Left ventricle myocardium superior (tissue), 1 donor: ENCODE results near the gene GPR143. TPM values are rescaled to one million over a fixed set of nuclear protein-coding genes. Genes with fewer than 3 reads are reported as not detected.
"Not testable (repeated sequence)": the region's sequence is repeated elsewhere in the genome, so short reads cannot be mapped to it uniquely, and the experiment has no call there.

Source experiments
- ATAC-seq: fragments of 200-7000 bp; cut with Tn5 transposase; one replicate; pipeline ENCODE4 v1.9.1; 2020; ENCODE audit warnings: mild to moderate bottlenecking, moderate library complexity
- DNase-seq: peaks from one replicate; pipeline ENCODE4 v3.0.0-alpha.2; 2020
- intact Hi-C: fragments of 100-400 bp; cut with micrococcal nuclease; formaldehyde crosslinking; loops from one replicate; pipeline ENCODE4 v1.11.0; 2022
- long read RNA-seq: library from polyadenylated mRNA; unstranded; transcript quantifications from one replicate; pipeline ENCODE4 v2.0.0, GENCODE V29; 2021
- total RNA-seq: library from RNA; stranded (reverse); fragmentation: NEBNext Ultra II Directional; extraction: Animal tissue kit (Norgen Biotek cat#: 25700); gene quantifications from one replicate; pipeline ENCODE4 v1.2.1, GENCODE V29; 2021
- donor health status: DM: no; HTN: yes; CAD: no; lungs with severe emphysema.

The GPR143 gene
- not detected for total RNA-seq
- long read RNA-seq: 0 reads

- DNase-seq (no peak), ATAC-seq (no peak)
- intact Hi-C loops: no loop called here
These were observed at the start of gene GPR143 for GRCh38 chrX:9765737-9766097. Gene GPR143 (minus strand): TSS chrX:9765847. CDS start chrX:9765817, 30 bp downstream.

GRCh38 chrX:9811086-9811485 lies 45.4 kb upstream of the GPR143 start:
- not testable (repeated sequence) for ATAC-seq, DNase-seq

GRCh38 chrX:9809876-9810275 lies 44.2 kb upstream of the GPR143 start:
- ATAC-seq, intact Hi-C loops, DNase-seq: not testable (repeated sequence)

More at GRCh38 chrX:9811086-9811485, 45.4 kb upstream of the GPR143 start:
- intact Hi-C loops: not testable (repeated sequence)

- ATAC-seq (no peak), DNase-seq (no peak)
- intact Hi-C loops: no loop called here
These were observed 41.9 kb upstream of the GPR143 start for GRCh38 chrX:9807355-9808182.

GRCh38 chrX:9805956-9806355 lies 40.3 kb upstream of the GPR143 start:
- DNase-seq: no peak
- ATAC-seq: no peak
- intact Hi-C loops: no loop called here

- DNase-seq: no peak
- intact Hi-C loops: no loop called here
These were observed 38.8 kb upstream of the GPR143 start for GRCh38 chrX:9804444-9804843.

GRCh38 chrX:9802737-9803136 lies 37.1 kb upstream of the GPR143 start:
- DNase-seq (no peak), ATAC-seq (no peak)
- intact Hi-C loops: no loop called here

More at GRCh38 chrX:9804444-9804843, 38.8 kb upstream of the GPR143 start:
- ATAC-seq: no peak

GRCh38 chrX:9797384-9798360 lies 32.0 kb upstream of the GPR143 start:
- DNase-seq: no peak
- no peak for ATAC-seq
- intact Hi-C loops: no loop called here

- no peak for ATAC-seq
- intact Hi-C loops: no loop called here
- no peak for DNase-seq
These were observed 28.8 kb upstream of the GPR143 start for GRCh38 chrX:9794495-9794894.

- intact Hi-C loops: no loop called here
- DNase-seq (no peak), ATAC-seq (no peak)
These were observed 25.2 kb upstream of the GPR143 start for GRCh38 chrX:9790866-9791265.

GRCh38 chrX:9789555-9789954 lies 23.9 kb upstream of the GPR143 start:
- intact Hi-C loops: no loop called here
- no peak for DNase-seq

GRCh38 chrX:9788911-9789310 lies 23.3 kb upstream of the GPR143 start:
- intact Hi-C loops: no loop called here
- DNase-seq (no peak), ATAC-seq (no peak)

More at GRCh38 chrX:9789555-9789954, 23.9 kb upstream of the GPR143 start:
- no peak for ATAC-seq

GRCh38 chrX:9786798-9787635 lies 21.4 kb upstream of the GPR143 start:
- no peak for DNase-seq
- intact Hi-C loops: no loop called here
- ATAC-seq: no peak

- intact Hi-C loops: no loop called here
- no peak for DNase-seq
- peak; percentile 55 for ATAC-seq
These were observed 20.5 kb upstream of the GPR143 start, which contains the start of gene SHROOM2 for GRCh38 chrX:9785944-9786797. Gene SHROOM2 (plus strand): TSS chrX:9786429. CDS start chrX:9786546, 117 bp downstream.

- no peak for DNase-seq
- intact Hi-C loops: no loop called here
These were observed 19.8 kb upstream of the GPR143 start for GRCh38 chrX:9785254-9785943.

GRCh38 chrX:9784332-9784731 lies 18.7 kb upstream of the GPR143 start:
- intact Hi-C loops: no loop called here
- DNase-seq (no peak), ATAC-seq (no peak)

More at GRCh38 chrX:9785254-9785943, 19.8 kb upstream of the GPR143 start:
- no peak for ATAC-seq

- no peak for DNase-seq
- intact Hi-C loops: no loop called here
- ATAC-seq: no peak
These were observed 16.3 kb upstream of the GPR143 start for GRCh38 chrX:9781941-9782340.
